Left lung (tissue), 10 donors: Measurements from ENCODE around the gene RNF224. TPM values are rescaled to one million over a fixed set of nuclear protein-coding genes. Genes with fewer than 3 reads are reported as not detected.

Experiments used
- ATAC-seq: fragments of 200-7000 bp; cut with Tn5 transposase; one replicate; pipeline ENCODE4 v1.9.1; 2020; ENCODE audit warnings: moderate library complexity
- DNase-seq, 4 donors: peaks; one replicate each; pipeline ENCODE4 v3.0.0-alpha.2; 2013 to 2020
- H3K27ac ChIP-seq, 2 donors: fragments of 200-600 bp; sonication (generic) in 1 of 2; one replicate each; pipeline versions ENCODE4 v1.5.0 to v1.8.0; 2020 to 2021
- H3K27me3 ChIP-seq, 2 donors: fragments of 200-600 bp; sonication (generic) in 1 of 2; one replicate each; pipeline versions ENCODE4 v1.5.0 to v1.8.0; 2020 to 2021
- H3K36me3 ChIP-seq, 2 donors: fragments of 200-600 bp; sonication (generic) in 1 of 2; one replicate each; pipeline versions ENCODE4 v1.5.0 to v1.8.0; 2020 to 2021
- H3K4me1 ChIP-seq, 2 donors: fragments of 200-600 bp; one replicate each; pipeline ENCODE4 v1.8.0; 2021
- H3K4me3 ChIP-seq, 2 donors: fragments of 200-600 bp; sonication (generic) in 1 of 2; one replicate each; pipeline versions ENCODE4 v1.5.0 to v1.8.0; 2020 to 2021; ENCODE audit warnings: mild to moderate bottlenecking in 1 of 2
- H3K9me3 ChIP-seq, 2 donors: fragments of 200-600 bp; sonication (generic) in 1 of 2; one replicate each; pipeline versions ENCODE4 v1.5.0 to v1.8.0; 2020 to 2021
- intact Hi-C, 2 donors: fragments of 100-400 bp; cut with DNase I; formaldehyde crosslinking; loops; one replicate each; pipeline versions ENCODE4 v1.11.2 to v1.14.2; 2022
- polyA plus RNA-seq, 6 donors: library from polyadenylated mRNA; unstranded; fragments of 120-200 nt; gene quantifications; one replicate each; pipeline ENCODE4 v1.2.1, GENCODE V29; 2013; ENCODE audit not compliant: insufficient read length in 6 of 6
- total RNA-seq, 2 donors: library from RNA; stranded (reverse); fragmentation: NEBNext Ultra II Directional; extraction: Animal tissue kit (Norgen Biotek cat#: 25700); gene quantifications; one replicate each; pipeline ENCODE4 v1.2.1, GENCODE V29; 2021
- TF ChIP-seq, protein P1 (sequence below), 2 donors: fragments of 200-600 bp; sonication (generic) in 1 of 2; IDR thresholded peaks; one replicate each; pipeline versions ENCODE4 v1.5.0 to v1.8.0; 2021; ENCODE audit warnings: antibody characterized with exemption in 2 of 2
- donor health status: DM: no; HTN: yes; CAD: no.
- donor health status: DM: no; HTN: no; CAD: no.

The RNF224 gene
- total and polyA plus RNA-seq, 8 donors, result 0.15 to 4.8 (median 2.6) TPM

DNA sequence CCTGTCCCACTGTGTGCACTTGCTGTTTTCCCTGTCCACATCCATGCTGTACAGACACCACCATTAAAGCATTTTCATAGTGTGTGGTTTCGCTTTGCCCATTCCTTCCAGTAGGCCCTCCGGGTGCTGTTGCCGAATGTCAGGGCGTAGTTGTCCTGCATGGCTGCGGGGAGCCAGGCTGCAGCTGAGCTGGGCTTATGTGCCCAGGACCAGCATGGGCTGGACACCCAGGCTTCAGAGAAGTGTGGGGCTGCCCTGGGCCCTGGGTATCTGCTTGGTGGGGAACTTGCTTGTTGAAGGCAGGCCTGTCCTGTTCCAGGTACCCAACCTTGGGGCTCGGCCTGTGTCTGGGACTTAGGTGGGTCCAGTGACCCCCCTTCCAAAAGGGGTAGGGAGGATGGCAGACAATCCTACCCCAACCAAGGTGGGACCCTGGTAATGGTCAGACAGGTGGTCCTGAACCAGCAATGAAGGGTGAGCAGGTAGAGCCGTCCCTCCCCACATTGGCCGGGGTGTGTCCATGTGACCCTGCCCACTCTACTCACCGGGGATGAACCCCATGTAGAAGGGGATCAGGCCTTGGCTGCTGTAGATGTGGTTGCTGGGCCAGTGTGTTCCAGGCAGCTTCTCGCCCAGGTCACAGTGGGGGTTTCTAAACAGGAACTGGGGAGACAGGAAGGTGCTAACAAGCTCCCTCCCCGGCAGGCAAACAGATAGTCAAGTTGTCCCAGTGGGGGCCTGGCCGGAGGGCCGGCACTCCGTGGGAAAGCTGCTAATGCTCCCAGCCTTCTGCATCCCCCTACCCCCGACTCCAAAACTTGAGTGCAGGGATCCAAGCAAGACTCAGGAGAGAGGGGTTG is 16.6 kb downstream of the RNF224 start:
- ATAC-seq, result no peak
- Histone ChIP-seq H3K36me3 (peaks cover 0 to 26% of the 10 kb centered on the region in 2 donors), H3K9me3 (no peaks in the 10 kb centered on the region), H3K27me3 (no peaks in the 10 kb centered on the region), H3K27ac (no peak overlapping the region), H3K4me3 (no peak overlapping the region), H3K4me1 (peaks cover 17 to 45% of the 10 kb centered on the region in 2 donors)
- intact Hi-C loops, result no loop called here
- TF ChIP-seq, protein P1, sequence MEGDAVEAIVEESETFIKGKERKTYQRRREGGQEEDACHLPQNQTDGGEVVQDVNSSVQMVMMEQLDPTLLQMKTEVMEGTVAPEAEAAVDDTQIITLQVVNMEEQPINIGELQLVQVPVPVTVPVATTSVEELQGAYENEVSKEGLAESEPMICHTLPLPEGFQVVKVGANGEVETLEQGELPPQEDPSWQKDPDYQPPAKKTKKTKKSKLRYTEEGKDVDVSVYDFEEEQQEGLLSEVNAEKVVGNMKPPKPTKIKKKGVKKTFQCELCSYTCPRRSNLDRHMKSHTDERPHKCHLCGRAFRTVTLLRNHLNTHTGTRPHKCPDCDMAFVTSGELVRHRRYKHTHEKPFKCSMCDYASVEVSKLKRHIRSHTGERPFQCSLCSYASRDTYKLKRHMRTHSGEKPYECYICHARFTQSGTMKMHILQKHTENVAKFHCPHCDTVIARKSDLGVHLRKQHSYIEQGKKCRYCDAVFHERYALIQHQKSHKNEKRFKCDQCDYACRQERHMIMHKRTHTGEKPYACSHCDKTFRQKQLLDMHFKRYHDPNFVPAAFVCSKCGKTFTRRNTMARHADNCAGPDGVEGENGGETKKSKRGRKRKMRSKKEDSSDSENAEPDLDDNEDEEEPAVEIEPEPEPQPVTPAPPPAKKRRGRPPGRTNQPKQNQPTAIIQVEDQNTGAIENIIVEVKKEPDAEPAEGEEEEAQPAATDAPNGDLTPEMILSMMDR (IDR thresholded peaks at IDR 0.05), result no peak
- DNase-seq, result no peak

DNA sequence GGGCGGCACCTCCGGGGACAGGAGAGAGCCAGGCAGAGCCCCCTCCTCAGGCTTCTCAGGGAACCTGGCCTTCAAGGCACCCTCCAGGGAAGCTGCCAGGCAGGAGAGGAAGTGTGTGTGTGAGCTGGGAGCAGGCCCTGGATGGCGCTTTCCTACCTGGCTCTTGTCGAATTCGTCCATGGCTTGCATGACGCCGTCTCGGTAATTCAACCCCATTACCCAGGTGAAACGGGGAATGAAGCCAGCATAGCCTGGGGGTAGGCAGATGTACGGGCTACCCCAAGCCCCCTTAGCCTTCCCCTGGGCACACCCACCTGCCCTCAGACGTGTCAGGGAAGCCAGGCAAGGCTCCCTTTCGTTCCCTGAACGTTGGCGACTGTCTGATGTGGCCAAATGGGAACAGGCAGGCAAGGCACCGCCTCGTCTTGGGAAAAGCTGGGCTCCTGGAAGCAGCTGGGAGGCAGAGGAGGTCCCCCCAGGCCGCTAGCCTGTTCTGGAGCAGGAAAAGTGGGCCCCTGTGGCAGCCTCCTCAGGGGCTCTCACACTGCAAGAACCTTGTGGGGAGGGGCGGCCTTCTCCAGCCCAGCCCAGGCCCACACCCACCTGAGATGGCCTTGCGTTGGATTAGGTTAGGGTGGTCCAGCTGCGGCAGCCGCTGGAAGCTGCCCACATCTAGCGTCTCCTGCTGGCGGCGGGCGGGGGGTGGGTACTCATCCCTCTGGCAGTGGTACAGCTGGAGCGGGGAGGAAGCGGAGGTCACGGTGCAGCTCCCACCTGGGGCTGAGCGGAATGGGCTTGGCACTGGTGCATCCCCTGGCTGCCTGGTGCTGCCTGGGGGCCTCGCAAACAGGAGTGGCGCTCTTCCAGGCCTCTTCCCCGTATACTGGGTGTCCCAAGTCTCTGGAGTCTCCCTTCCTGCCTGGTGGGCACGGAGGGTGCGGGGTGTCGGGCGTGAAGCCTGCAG is 17.5 kb downstream of the RNF224 start:
- Histone ChIP-seq H3K9me3 (no peaks in the 10 kb centered on the region), H3K36me3 (peaks cover 0 to 26% of the 10 kb centered on the region in 2 donors), H3K4me3 (no peak overlapping the region), H3K4me1 (peaks cover 17 to 36% of the 10 kb centered on the region in 2 donors), H3K27me3 (no peaks in the 10 kb centered on the region), H3K27ac (no peak overlapping the region)
- DNase-seq, result no peak
- intact Hi-C loops, result no loop called here
- no peak for ATAC-seq
- TF ChIP-seq, protein P1 (IDR thresholded peaks at IDR 0.05), result no peak

DNA sequence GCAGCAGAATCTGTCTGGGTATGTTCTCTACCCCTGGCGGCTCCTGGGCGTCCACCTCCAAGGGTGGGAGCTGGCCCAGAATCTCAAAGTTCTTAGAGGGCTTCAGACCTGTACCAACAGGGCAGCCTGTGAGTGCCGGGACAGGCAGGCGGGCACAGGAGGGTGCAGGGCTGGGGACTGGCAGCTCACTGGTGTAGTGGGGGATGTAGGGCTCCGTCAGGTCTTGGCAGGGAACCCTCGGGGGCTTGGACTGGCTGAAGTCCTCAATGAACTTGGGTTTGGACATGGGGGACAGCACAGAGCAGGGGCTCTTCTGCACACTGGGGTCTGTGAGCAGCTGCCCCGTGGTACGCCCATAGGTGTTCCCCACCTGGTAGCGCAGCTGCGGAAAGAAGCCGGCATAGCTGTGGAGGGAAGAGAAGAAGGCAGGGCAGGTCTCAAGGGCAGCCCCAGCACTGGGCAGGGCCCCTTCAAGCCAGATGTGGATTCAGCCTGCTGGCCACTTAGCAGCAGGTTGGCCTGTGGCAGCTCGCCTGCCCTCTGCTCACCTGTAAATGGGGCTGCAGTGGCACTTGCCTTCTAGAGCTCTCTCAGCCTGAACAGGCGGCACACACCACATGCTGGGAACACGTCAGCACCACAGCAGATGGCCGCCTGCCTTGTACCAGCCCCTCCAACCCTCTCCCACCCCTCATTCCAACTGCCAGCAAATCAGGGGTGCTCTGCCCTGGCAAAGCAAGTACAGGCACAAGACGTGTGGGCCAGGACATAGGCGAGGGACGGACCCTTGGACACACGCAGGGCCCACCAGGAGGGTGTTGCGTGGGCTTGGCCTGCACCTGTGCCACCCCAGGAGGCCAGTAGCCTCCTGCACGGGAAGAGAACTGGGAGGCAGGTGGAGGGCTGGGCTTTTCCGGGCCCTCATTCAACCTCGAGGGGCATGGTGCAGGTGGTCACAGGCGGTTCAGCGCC is 18.4 kb downstream of the RNF224 start:
- ATAC-seq (no peak), DNase-seq (no peak)
- H3K4me3 ChIP-seq, result no peak overlapping the region

DNA sequence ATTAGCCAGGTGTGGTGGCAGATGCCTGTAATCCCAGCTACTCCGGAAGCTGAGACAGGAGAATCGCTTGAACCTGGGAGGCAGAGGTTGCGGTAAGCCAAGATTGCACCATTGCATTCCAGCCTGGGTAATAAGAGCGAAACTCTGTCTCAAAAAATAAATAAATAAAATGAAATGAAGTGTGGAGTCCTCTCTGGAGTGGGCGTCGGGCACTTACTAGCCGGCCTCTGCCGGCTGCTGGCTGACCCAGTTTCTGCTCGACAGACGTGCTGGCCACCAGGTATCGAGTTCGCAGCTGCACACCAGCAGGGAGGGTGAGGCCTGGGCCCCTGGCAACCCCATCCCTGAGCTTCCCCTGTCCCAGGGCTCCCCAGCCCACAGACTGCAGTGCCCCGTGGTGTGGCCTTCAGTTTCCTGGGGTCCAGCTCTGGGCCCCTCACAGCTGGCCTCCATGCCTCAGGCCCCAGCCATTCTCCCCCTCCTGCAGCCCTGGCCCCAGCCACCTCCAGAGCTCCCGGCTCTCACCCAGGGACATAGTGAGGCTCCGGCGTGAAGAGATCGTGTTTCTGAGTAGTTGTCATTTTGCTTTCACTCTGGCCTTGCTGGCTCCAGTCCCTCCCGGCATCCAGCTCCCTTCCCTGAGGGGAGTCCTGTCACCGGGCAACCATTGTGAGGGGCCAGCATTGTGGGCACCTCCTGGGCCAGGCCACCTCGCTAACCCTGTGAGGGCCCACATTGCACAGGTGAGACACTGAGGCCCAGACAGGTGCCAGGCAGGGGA is 20.0 kb downstream of the RNF224 start:
- TF ChIP-seq, protein P1 (IDR thresholded peaks at IDR 0.05), result no peak
- H3K4me1 ChIP-seq, result peaks cover 13 to 21% of the 10 kb centered on the region in 2 donors
- ATAC-seq (peak; percentile 78), DNase-seq (peak in 2 of 4 donors; percentile 60 to 64)
- H3K36me3 ChIP-seq, result peaks cover 0 to 19% of the 10 kb centered on the region in 2 donors
- no peaks in the 10 kb centered on the region for H3K9me3 ChIP-seq
- H3K27ac ChIP-seq, result peak overlapping the region in 1 of 2 donors; percentile 58
- intact Hi-C loops, result no loop called here
- H3K27me3 ChIP-seq, result no peaks in the 10 kb centered on the region
- H3K4me3 ChIP-seq, result no peak overlapping the region

More for the DNA sequence above, 18.4 kb downstream of the RNF224 start:
- Histone ChIP-seq H3K36me3 (peaks cover 0 to 26% of the 10 kb centered on the region in 2 donors), H3K4me1 (peaks cover 17 to 28% of the 10 kb centered on the region in 2 donors), H3K27me3 (no peaks in the 10 kb centered on the region), H3K9me3 (no peaks in the 10 kb centered on the region), H3K27ac (no peak overlapping the region)
- TF ChIP-seq, protein P1 (IDR thresholded peaks at IDR 0.05), result no peak
- intact Hi-C loops, result no loop called here
